Right cardiac atrium (tissue), 5 donors: ENCODE data around the gene B3GNT5. TPM values are rescaled to one million over a fixed set of nuclear protein-coding genes. Genes with fewer than 3 reads are reported as not detected.

Experiments
- ATAC-seq, 2 donors: fragments of 200-7000 bp; cut with Tn5 transposase; one replicate each; pipeline versions ENCODE4 v1.8.0 to v1.9.1; 2020; ENCODE audit warnings: moderate library complexity in 2 of 2, mild to moderate bottlenecking in 1 of 2
- DNase-seq, 3 donors: peaks; one replicate each; pipeline ENCODE4 v3.0.0-alpha.2; 2020
- H3K27ac ChIP-seq: one replicate; pipeline ENCODE4 v1.5.1; 2013; ENCODE audit warnings: mild to moderate bottlenecking, low read length, control low read depth, moderate library complexity
- H3K27me3 ChIP-seq: one replicate; pipeline ENCODE4 v1.6.1; 2013; ENCODE audit not compliant: control insufficient read depth, insufficient read depth
- H3K4me1 ChIP-seq: one replicate; pipeline ENCODE4 v1.6.1; 2013; ENCODE audit warnings: low read length; ENCODE audit not compliant: control insufficient read depth, insufficient read depth
- H3K4me3 ChIP-seq: one replicate; pipeline ENCODE4 v1.5.1; 2013; ENCODE audit warnings: low read length, control low read depth
- H3K9me3 ChIP-seq: one replicate; pipeline ENCODE4 v1.6.1; 2013; ENCODE audit warnings: low read length; ENCODE audit not compliant: control insufficient read depth
- WGBS: extraction: QIAGEN DNeasy Blood & Tissue Kit; methylation state at CpG from one replicate; pipeline ENCODE4 v1.1.7; 2013; 5-methylcytosine and 5-hydroxymethylcytosine counted together
- intact Hi-C, 4 donors: fragments of 100-400 bp; cut with DNase I; formaldehyde crosslinking; loops; one replicate each; pipeline versions ENCODE4 v1.11.0 to v1.14.0; 2022 to 2023
- long read RNA-seq, 4 donors: library from polyadenylated mRNA; unstranded; transcript quantifications; one replicate each; pipeline ENCODE4 v2.0.0, GENCODE V29; 2020 to 2021
- polyA plus RNA-seq: library from polyadenylated mRNA; stranded (reverse); fragments of 200-250 nt; gene quantifications from one replicate; pipeline ENCODE4 v1.2.3, GENCODE V29; 2013
- total RNA-seq, 4 donors: library from RNA; stranded (reverse); fragmentation: NEBNext Ultra II Directional; extraction: Animal tissue kit (Norgen Biotek cat#: 25700); gene quantifications; one replicate each; pipeline ENCODE4 v1.2.1, GENCODE V29; 2021
- donor health status: healthy with polysubstance abuse.
- donor health status: DM: no; HTN: yes; CAD: no.
- donor health status: DM: no; HTN: no; CAD: no.
- donor health status: DM: no; HTN: yes; CAD: no; lungs with severe emphysema.
- donor health status: DM: yes; HTN: yes; CAD: no.

Gene B3GNT5, protein sequence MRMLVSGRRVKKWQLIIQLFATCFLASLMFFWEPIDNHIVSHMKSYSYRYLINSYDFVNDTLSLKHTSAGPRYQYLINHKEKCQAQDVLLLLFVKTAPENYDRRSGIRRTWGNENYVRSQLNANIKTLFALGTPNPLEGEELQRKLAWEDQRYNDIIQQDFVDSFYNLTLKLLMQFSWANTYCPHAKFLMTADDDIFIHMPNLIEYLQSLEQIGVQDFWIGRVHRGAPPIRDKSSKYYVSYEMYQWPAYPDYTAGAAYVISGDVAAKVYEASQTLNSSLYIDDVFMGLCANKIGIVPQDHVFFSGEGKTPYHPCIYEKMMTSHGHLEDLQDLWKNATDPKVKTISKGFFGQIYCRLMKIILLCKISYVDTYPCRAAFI
- 1 to 10 TPM; 2.2 to 4.3 (median 2.7) TPM for total RNA-seq
- 1.8 TPM for polyA plus RNA-seq
- long read RNA-seq, donor 1, partial matches to known transcripts, result 0 of 4 reads
- long read RNA-seq, donor 1, other reads (novel, unspliced or antisense), result 2 of 4 reads
- long read RNA-seq, donor 2, result 0 reads
- long read RNA-seq, donor 3, full-length matches to known transcripts, result 9 of 19 reads
- long read RNA-seq, donor 3, partial matches to known transcripts, result 6 of 19 reads
- long read RNA-seq, donor 3, other reads (novel, unspliced or antisense), result 4 of 19 reads
- long read RNA-seq, donor 4, partial matches to known transcripts, result 1 of 1 reads
- long read RNA-seq, donor 4, other reads (novel, unspliced or antisense), result 0 of 1 reads

DNA sequence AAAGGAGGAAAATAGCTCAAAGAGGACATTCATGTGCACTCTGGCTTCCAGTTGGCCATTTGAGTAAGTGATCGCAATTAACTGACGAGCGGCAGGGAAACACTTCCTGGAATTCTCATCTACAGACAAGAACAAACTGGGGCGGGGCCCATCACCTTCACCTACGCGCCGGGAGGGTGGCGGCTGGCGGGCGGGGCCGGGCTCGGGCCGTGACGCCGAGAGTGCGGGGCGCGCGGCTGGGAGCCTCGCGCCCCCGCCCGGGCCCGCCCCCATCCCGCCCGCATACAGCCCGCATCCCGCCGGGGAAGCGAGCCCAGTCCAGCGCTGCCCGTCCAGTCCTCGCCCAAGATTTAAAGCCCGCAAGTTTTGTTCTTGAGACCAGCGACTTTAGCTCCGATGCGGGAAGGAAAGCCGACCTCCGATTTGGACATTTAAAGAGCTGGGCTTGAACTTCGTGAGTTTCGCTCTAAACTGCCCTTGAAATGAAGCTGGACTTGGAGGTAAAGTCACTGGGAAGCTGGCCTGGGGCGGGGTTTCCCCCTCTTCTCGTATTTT, at the start of gene B3GNT5:
Gene B3GNT5, plus strand, starts transcription at position 281 of the 555 bp plus-strand sequence. CDS start 16,546 bp downstream, outside the sequence.
- intact Hi-C loops, result loop anchor here in 1 of 4 donors (2.0 kb wide), 1 partner anchor 42 kb away; no protein-coding TSS in a partner anchor
- Histone ChIP-seq H3K9me3 (no peaks in the 10 kb centered on the region), H3K4me1 (no peaks in the 10 kb centered on the region), H3K27me3 (no peaks in the 10 kb centered on the region), H3K4me3 (peak within 1 kb of the TSS; percentile 97), H3K27ac (peak within 1 kb of the TSS; percentile 81)
- peak; percentile 45 to 62 (median 61) for DNase-seq
- ATAC-seq, result peak; percentile 24 to 59
- WGBS, result 1% methylated on average over 43 of the region's 43 CpGs

DNA sequence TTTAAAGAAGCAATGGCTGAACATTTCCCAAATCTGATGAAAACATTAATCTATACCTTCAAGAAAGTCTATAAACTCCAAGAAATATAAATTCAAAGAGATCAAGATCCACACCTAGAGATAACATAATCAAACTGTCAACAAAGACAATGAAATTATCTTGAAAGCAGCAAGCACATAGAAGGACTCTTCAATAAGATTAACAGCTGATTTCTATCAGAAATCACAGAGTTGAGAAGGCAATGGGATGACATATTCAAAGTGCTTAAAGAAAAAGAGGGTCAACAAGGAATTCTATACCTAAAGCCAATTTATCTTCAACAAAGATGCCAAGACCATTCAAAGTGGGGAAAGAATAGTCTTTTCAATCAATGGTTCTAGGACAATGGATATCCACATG, 49.4 kb upstream of the B3GNT5 start:
- DNase-seq (no peak), ATAC-seq (no peak)
- Histone ChIP-seq H3K27ac (no peak overlapping the region), H3K27me3 (no peaks in the 10 kb centered on the region), H3K4me3 (no peak overlapping the region), H3K9me3 (no peaks in the 10 kb centered on the region), H3K4me1 (no peaks in the 10 kb centered on the region)
- intact Hi-C loops, result no loop called here

DNA sequence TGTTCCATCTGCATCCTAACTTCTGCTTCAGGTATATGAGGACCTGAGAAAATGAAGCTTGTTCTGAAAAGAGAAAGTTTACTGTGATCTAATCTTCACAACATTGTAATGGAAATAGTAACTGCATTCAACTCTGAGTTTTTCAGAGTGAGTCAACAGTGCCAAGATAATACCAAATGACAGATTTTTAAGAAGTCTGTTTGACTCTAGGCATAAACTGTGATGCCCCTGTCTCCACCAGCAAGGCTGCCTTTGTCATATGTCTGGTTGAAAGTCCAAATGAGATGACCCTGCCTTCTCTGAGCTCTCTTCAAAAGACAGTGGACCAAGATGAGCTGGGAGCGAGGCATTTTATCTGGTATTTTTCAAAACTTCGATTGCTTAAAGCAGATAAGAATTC, 44.8 kb upstream of the B3GNT5 start:
- ATAC-seq, result no peak

DNA sequence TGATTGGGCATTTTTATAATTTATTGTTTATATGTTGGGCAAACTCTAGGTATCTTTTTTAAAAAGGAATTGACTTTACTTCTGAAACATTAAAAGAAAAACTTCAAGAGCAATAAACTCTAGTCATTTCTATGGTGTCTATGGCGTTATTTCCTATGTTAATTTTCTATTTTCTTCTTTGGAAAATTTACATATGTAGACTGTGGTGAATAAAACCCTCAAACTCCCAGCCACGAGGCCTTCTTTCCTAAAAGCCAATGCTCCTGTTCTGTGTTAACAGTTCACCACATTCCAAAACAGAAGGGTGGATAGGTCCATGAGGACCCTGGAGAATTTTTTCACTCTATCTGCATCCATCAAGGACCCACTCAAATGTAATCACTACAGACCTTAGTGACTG, 44.3 kb upstream of the B3GNT5 start:
- H3K4me1 ChIP-seq, result peaks cover 3% of the 10 kb centered on the region
- H3K27ac ChIP-seq, result no peak overlapping the region
- intact Hi-C loops, result no loop called here
- no peak for DNase-seq
- 92% methylated on average over 2 of the region's 2 CpGs for WGBS
- no peaks in the 10 kb centered on the region for H3K27me3 ChIP-seq
- H3K4me3 ChIP-seq, result no peak overlapping the region
- ATAC-seq, result no peak
- no peaks in the 10 kb centered on the region for H3K9me3 ChIP-seq

More for the DNA sequence above, 44.8 kb upstream of the B3GNT5 start:
- H3K4me1 ChIP-seq, result peaks cover 3% of the 10 kb centered on the region
- H3K9me3 ChIP-seq, result no peaks in the 10 kb centered on the region
- no peak overlapping the region for H3K4me3 ChIP-seq
- H3K27ac ChIP-seq, result no peak overlapping the region
- WGBS, result 69% methylated on average over 2 of the region's 2 CpGs
- H3K27me3 ChIP-seq, result no peaks in the 10 kb centered on the region
- intact Hi-C loops, result no loop called here
- no peak for DNase-seq

DNA sequence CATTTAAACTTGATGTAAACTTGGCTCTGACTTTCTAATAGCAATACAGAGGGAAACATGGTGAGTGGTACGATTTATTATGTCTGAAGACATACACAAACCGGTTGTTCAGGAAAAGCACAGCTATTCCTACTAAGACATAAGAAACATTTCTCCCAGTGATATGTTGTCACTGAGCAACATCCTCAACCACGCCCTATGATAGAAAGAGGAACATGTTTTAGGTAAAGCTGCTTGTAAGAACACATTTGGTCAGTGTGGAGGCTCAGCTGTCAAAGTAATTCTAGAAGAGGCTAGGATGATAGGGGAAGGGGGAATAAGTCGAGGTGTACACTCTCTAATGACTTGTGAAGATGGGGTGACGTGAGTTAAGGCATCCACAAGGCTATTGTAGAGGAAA, 42.7 kb upstream of the B3GNT5 start:
- ATAC-seq (peak in 1 of 2 donors; percentile 39), DNase-seq (no peak)
- Histone ChIP-seq H3K27ac (no peak overlapping the region), H3K27me3 (no peaks in the 10 kb centered on the region), H3K4me3 (no peak overlapping the region), H3K4me1 (peaks cover 3% of the 10 kb centered on the region), H3K9me3 (no peaks in the 10 kb centered on the region)
- WGBS, result 76% methylated on average over 5 of the region's 5 CpGs
- intact Hi-C loops, result loop anchor here in 1 of 4 donors (2.0 kb wide), 1 partner anchor 42 kb away; the partner anchor contains the start of gene B3GNT5

DNA sequence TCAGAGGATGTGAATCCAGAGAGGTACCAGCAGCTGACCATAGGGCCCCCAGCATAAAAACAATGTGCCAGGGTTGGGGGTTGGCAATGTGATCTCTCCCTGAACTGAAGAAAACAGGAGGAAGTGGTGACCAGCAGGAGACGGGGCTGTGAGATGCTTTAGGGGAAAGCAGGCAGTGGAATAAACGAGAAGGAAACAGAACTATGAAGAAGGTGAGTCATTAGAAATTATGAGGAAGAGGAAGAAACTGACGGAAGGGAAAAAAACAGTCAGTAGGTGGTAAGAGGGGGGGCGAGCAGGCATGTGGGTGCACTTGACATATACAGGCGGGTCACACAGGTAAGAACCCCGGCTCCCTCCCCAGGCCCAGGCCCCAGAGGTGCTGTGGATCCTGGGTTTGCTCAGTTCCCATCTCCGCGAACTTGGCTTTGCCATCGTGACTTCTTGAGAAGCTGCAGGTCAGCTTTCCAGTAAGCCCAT, 42.2 kb upstream of the B3GNT5 start:
- Histone ChIP-seq H3K27me3 (no peaks in the 10 kb centered on the region), H3K4me3 (no peak overlapping the region), H3K9me3 (no peaks in the 10 kb centered on the region), H3K4me1 (peaks cover 3% of the 10 kb centered on the region), H3K27ac (no peak overlapping the region)
- intact Hi-C loops, result loop anchor here in 1 of 4 donors (2.0 kb wide), 1 partner anchor 42 kb away; the partner anchor contains the start of gene B3GNT5
- WGBS, result 61% methylated on average over 9 of the region's 9 CpGs
- ATAC-seq (peak; percentile 41 to 57), DNase-seq (peak in 1 of 3 donors; percentile 20)

DNA sequence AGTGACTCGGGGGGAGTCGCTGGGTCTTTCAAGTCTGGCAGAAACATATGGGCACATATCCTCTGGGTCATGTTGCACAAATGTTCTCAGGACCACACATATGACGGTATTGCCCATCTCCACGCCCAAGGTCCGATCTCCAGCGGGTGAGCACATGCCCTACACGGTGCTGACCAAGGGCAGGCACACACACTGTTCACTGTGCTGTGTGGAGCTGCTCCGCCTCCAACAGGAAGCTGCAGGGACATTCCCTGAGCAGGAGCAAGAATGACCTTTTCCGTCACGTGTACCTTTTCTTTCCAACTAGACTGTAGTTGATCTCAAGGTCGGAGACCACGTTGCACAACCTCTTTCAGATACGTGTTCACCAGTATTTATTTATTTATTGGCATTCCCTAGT, 41.7 kb upstream of the B3GNT5 start:
- peaks cover 3% of the 10 kb centered on the region for H3K4me1 ChIP-seq
- H3K27me3 ChIP-seq, result no peaks in the 10 kb centered on the region
- H3K27ac ChIP-seq, result no peak overlapping the region
- no peak overlapping the region for H3K4me3 ChIP-seq
- 63% methylated on average over 13 of the region's 13 CpGs for WGBS
- peak in 1 of 3 donors; percentile 65 for DNase-seq
- ATAC-seq, result peak; percentile 63 to 69
- intact Hi-C loops, result loop anchor here in 1 of 4 donors (2.0 kb wide), 1 partner anchor 41 kb away; the partner anchor contains the start of gene B3GNT5
- H3K9me3 ChIP-seq, result no peaks in the 10 kb centered on the region

DNA sequence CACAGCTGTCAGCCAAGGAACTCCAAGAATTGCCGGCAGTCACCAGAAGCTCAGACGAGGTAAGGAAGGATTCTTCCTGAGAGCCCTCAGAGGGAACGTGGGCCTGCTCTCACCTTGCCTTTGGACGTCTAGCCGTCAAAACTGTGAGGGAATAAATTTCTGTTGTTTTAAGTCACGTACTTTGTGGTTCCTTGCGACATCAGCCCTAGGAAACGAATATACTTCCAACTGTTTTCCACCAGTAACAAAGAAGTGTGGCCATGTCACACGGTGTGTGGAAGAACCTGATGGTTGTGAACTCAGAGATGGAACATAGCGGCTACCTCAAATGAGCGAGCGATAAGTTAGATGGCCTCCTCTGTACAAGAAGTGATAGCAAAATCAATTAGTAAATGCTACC, 41.0 kb upstream of the B3GNT5 start:
- WGBS, result 67% methylated on average over 12 of the region's 12 CpGs
- Histone ChIP-seq H3K9me3 (no peaks in the 10 kb centered on the region), H3K27me3 (no peaks in the 10 kb centered on the region), H3K4me3 (no peak overlapping the region), H3K4me1 (peaks cover 3% of the 10 kb centered on the region), H3K27ac (peak overlapping the region; percentile 29)
- no peak for DNase-seq
- intact Hi-C loops, result no loop called here
- no peak for ATAC-seq

DNA sequence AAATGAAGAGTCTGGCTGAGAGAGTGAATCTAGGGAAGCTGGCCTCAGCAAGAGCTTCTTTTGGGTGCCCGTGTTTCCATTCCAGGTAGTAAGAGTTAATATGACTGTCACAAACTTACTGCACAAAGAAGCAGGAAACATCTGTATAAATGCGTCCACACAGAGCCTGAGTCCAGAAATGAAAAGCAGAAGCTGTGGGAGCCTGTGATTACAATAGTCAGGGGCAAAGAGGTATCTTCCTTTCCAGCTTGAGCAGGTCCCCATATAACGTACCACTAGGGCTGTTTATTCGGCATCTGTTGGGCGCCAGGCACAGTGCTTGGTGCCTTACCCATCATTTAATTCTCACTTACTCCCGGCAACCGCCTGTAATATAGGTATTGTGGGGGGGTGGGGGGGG, 40.5 kb upstream of the B3GNT5 start:
- intact Hi-C loops, result no loop called here
- DNase-seq (no peak), ATAC-seq (no peak)
- 50% methylated on average over 7 of the region's 7 CpGs for WGBS
- H3K4me3 ChIP-seq, result no peak overlapping the region
- no peak overlapping the region for H3K27ac ChIP-seq
- peaks cover 3% of the 10 kb centered on the region for H3K4me1 ChIP-seq
- H3K9me3 ChIP-seq, result no peaks in the 10 kb centered on the region
- no peaks in the 10 kb centered on the region for H3K27me3 ChIP-seq

DNA sequence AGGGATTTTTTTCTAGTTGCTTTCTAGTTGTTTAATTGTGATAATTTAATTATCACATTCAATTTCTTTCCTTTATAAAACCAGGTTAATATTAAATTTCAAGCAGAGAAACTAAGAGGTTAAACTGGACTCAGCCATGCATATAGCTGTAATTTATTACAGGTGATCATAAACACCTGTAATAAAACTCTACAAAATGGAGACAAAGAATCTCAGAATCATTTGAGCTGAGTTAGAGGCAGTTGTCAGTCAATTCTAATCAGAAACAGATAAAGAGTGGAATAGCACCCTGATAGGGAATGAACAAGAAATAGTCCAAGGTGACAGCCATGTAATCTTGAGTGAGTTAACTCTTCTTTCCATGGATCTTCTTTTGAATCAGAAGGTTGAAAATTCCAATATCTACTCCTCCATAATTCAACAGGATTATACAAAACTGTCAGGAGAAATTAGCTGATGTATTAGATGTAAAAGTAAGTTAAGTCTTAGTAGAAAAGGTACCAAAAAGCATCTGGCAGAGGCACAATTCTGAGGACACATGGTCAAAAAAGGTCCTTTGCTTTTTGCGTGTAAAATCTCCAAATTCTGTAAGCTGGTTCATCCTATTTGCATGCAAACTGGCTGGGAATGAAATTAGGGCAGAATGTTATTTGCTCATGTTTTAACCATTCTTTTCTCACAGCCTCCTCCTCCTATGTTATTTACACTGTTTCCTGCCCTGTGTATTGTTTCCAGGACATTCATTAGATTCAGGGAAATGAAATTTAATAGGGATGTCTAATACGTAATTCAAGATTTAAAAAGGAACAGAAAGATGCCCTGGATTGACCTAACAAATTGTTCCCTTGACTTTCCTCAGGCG, 39.4 kb upstream of the B3GNT5 start:
- Histone ChIP-seq H3K4me3 (no peak overlapping the region), H3K9me3 (no peaks in the 10 kb centered on the region), H3K4me1 (peaks cover 3% of the 10 kb centered on the region), H3K27me3 (no peaks in the 10 kb centered on the region), H3K27ac (no peak overlapping the region)
- DNase-seq (no peak), ATAC-seq (no peak)
- WGBS, result 56% methylated on average over 3 of the region's 3 CpGs
- intact Hi-C loops, result no loop called here
